PFSK-1 (cell line): Measurements from ENCODE around the gene MAOA.

Experiments
- FOXP2 ChIP-seq: optimal IDR thresholded peaks from 2 replicates; pipeline ENCODE3; 2011; ENCODE audit warnings: borderline replicate concordance, control low read depth, inconsistent platforms; ENCODE audit not compliant: insufficient read depth; ENCODE audit errors: extremely low read length, extremely low read depth
- POLR2AphosphoS5 ChIP-seq: IDR thresholded peaks from 2 replicates; pipeline ENCODE4 v1.6.1; 2012; ENCODE audit warnings: low read depth, mild to moderate bottlenecking, control low read depth, low read length, moderate library complexity
- SIN3A ChIP-seq: IDR thresholded peaks from 2 replicates; pipeline ENCODE4 v1.6.1; 2012; ENCODE audit warnings: mild to moderate bottlenecking, low read length, moderate library complexity, borderline replicate concordance; ENCODE audit not compliant: insufficient read depth
- TAF1 ChIP-seq: IDR thresholded peaks from 2 replicates; pipeline ENCODE4 v1.6.1; 2012; ENCODE audit warnings: low read length, control low read depth, borderline replicate concordance; ENCODE audit not compliant: insufficient read depth
- TF ChIP-seq, protein P1 (sequence below), 2 experiments: IDR thresholded peaks; 2 replicates each; pipeline versions ENCODE4 v1.6.1 to v1.8.0; 2011 to 2012; ENCODE audit warnings: low read depth in 2 of 2, low read length in 2 of 2, control low read depth in 1 of 2, inconsistent platforms in 1 of 2, mild to moderate bottlenecking in 1 of 2, moderate library complexity in 1 of 2; ENCODE audit not compliant: insufficient read depth in 1 of 2

MAOA gene

DNA sequence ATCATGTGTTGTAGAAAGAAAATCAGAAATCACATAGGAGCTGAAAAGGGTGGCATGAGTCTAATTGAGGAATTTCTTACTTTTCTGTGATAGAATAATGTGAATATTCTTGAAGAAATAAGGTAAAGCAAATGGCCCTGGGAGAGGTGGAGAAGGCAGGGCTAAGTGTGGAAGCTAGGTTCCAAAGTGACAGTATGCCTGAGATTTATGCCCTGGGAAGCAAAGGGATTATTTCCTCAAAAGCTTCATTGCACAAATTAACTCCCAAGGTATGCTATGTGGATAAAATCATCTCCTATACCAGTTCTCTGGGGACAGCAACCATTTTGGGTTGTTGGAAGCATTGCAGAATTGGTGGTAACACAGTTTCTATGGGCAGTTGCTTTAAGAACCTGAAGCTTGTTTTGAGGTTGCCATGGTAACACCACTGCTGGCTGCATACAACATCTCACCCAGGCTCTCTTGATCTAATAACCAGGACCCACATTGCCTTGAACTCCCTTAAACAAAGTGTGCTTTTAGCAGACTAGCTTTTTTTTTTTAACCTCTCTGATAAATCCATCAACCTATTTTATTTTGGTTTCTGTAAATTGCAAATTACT lies 21.0 kb downstream of the MAOA start:
- TF ChIP-seq, protein P1, sequence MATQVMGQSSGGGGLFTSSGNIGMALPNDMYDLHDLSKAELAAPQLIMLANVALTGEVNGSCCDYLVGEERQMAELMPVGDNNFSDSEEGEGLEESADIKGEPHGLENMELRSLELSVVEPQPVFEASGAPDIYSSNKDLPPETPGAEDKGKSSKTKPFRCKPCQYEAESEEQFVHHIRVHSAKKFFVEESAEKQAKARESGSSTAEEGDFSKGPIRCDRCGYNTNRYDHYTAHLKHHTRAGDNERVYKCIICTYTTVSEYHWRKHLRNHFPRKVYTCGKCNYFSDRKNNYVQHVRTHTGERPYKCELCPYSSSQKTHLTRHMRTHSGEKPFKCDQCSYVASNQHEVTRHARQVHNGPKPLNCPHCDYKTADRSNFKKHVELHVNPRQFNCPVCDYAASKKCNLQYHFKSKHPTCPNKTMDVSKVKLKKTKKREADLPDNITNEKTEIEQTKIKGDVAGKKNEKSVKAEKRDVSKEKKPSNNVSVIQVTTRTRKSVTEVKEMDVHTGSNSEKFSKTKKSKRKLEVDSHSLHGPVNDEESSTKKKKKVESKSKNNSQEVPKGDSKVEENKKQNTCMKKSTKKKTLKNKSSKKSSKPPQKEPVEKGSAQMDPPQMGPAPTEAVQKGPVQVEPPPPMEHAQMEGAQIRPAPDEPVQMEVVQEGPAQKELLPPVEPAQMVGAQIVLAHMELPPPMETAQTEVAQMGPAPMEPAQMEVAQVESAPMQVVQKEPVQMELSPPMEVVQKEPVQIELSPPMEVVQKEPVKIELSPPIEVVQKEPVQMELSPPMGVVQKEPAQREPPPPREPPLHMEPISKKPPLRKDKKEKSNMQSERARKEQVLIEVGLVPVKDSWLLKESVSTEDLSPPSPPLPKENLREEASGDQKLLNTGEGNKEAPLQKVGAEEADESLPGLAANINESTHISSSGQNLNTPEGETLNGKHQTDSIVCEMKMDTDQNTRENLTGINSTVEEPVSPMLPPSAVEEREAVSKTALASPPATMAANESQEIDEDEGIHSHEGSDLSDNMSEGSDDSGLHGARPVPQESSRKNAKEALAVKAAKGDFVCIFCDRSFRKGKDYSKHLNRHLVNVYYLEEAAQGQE (IDR thresholded peaks at IDR 0.05; ENCODE audit: insufficient read depth in 1 of 2, low read depth in 2 of 2, low read length in 2 of 2) = no peak
- TF ChIP-seq SIN3A (no peak), FOXP2 (no peak), POLR2AphosphoS5 (no peak), TAF1 (no peak)

- TF ChIP-seq SIN3A = no peak
- no peak for TF ChIP-seq FOXP2
- TF ChIP-seq, protein P1 (IDR thresholded peaks at IDR 0.05; ENCODE audit: insufficient read depth in 1 of 2, low read depth in 2 of 2, low read length in 2 of 2) = no peak
- no peak for TF ChIP-seq TAF1
- no peak for TF ChIP-seq POLR2AphosphoS5
Observed at GRCh38 chrX:43677993-43678392, 21.9 kb downstream of the MAOA start.

DNA sequence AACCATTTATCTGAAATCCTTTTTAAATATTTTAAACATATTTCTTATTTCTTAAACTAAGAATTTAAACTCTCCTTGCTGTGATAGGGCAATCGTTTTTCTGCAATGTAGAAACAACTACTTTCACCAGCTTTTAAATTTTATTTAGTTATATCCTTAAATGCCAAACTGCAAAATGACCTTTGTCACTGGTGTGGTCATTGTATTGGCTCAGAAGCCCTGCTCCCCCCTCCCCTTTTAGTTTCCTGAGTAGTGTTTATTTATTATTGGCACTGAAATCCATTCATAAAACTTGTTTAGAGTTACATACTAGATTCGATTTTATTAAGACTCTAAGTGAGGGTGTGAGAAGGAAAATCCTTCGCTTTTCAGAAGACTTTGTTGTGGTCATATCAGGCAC lies 23.0 kb downstream of the MAOA start:
- no peak for TF ChIP-seq TAF1
- TF ChIP-seq POLR2AphosphoS5 = no peak
- no peak for TF ChIP-seq SIN3A
- TF ChIP-seq FOXP2 = no peak
- TF ChIP-seq, protein P1 (IDR thresholded peaks at IDR 0.05; ENCODE audit: insufficient read depth in 1 of 2, low read depth in 2 of 2, low read length in 2 of 2) = no peak

GRCh38 chrX:43679778-43680177 lies 23.7 kb downstream of the MAOA start:
- TF ChIP-seq POLR2AphosphoS5 (no peak), TAF1 (no peak), FOXP2 (no peak)

DNA sequence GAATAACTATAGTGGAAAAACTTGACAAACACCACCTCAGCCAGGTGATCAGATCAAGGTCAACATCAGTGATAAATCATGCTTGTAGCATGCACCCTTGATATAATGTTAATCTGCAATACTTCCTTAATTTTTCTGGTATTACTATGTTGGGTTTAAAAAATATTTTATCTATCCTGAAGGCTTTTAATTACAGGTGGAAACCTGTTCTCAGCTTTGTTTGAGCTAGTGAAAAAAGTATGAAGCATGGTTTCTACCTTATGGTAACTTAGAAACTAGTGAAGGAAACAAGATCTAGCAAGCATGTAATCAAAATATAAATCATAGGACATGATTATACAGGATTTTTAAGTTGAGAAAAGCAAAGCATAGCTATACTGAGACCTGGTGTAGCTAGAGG lies 26.6 kb downstream of the MAOA start:
- TF ChIP-seq TAF1 = no peak
- TF ChIP-seq SIN3A = no peak
- TF ChIP-seq, protein P1 (IDR thresholded peaks at IDR 0.05; ENCODE audit: insufficient read depth in 1 of 2, low read depth in 2 of 2, low read length in 2 of 2) = no peak
- TF ChIP-seq POLR2AphosphoS5 = no peak
- TF ChIP-seq FOXP2 = no peak
